NCI-H2171 treated with DMSO at 0.1 percent for 48 hours (cell line): ENCODE results near the gene SHC4.
"Not testable (repeated sequence)": the region's sequence is repeated elsewhere in the genome, so short reads cannot be mapped to it uniquely, and the experiment has no call there.

Experiments used
- DNase-seq: peaks from one replicate; lab custom pipeline; 2025; lab: John Stamatoyannopoulos, UW

The SHC4 gene

DNA sequence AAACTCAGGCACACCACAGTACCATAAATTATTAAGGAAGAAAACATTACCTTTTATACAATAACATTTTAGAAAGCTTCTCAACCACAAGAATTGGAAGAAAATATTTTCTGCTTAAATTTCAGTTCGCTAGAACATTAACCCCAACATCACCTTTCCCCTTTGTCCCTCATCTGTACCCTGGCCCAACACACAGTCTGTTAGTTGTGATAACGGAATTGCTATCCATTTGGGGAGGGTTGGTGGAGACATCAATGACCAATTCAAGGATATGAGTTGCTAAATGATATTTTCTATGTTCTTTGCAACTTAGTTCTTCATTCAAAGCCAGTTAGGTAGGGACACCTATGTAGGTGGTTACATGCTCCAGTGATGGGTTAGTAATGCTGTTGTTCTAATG is 80.0 kb downstream of the SHC4 start:
- no peak for DNase-seq

- no peak for DNase-seq
These were observed 83.6 kb downstream of the SHC4 start for GRCh38 chr15:48880070-48880634.

DNA sequence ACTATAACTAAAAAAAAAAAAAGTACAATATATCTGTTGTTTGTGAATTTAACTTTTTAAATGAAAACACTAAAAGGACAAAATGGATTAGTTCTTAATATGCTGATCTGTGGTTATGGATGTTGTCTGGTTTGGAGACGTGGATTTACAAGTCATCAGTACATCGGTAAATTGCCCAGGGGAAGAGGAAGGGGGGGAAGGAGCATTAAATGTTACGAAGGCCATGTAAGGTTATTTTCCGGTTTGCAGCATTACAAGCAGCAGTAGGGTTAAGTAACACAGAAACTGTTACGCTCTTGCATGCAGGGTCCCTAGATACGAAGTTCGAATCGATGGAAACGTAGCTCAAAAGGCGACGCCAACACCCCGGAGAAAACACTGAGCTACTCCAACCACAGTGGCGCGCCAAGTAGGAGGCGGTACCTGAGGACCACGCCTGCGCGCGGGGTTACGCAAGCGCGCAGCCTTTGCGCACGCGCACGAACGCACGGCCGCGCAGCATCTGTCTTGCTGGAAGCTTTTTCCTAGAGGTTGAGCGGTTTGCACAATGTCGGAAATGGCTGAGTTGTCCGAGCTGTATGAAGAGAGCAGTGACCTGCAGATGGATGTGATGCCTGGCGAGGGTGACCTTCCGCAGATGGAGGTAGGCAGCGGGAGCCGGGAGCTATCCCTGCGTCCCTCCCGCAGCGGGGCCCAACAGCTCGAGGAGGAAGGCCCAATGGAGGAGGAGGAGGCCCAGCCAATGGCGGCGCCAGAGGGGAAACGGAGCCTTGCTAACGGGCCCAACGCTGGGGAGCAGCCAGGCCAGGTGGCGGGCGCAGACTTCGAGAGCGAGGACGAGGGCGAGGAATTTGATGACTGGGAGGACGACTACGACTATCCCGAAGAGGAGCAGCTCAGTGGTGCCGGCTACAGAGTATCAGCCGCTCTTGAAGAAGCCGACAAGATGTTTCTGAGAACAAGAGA is 85.8 kb downstream of the SHC4 start, which contains the start of gene EID1:
Gene EID1 (plus strand): TSS at position 505 of the 966 bp plus-strand sequence. CDS start 43 bp downstream, at position 548.
- peak; percentile 96 for DNase-seq

DNA sequence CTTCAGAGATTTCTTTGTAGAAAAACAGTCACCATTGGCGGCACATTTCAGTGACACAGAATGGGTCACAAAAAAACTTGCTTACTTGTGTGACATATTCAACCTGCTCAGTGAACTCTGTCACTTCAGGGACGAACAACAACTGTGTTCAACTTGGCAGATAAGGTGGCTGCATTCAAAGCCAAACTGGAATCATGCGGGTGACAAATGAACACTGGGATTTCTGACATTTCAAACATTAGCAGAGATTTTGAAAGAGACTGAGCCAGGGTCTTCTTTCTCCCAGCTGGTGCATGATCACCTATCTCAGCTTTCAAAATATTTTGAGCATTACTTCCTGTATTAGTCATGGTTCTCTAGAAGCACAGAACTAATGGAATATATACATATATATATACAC is 87.7 kb downstream of the SHC4 start:
- no peak for DNase-seq

DNA sequence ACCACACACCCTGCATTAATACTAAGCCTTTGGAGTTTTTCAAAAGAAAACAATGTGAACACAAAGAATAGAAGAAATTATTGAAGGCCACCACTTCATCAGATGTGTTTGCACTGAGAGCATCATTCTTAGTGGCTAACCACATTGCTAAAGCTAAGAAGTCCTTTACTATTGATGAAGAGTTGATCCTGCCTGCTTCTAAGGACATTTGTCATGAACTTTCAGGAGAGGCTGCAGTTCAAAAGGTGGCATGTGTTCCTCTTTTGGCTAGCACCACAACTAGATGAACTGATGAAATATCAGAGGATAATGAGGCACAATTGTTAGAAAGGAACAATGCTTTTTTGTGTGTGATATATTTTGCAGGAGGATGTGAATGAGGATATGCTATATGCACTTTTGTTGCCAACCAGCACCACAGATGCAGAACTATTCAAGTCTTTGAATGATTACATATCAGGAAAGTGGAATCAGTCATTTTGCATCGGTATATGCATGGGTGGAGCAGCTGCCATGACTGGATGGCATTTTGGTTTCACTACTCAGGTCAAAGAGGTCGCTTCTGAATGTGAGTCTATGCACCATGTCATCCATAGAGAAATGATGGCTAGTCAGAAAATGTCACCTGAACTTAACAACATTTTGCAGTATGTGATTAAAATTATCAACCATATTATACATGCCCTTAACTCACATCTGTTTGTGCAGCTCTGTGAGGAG is 88.3 kb downstream of the SHC4 start:
- DNase-seq: no peak

- DNase-seq: no peak
These were observed 91.1 kb downstream of the SHC4 start for GRCh38 chr15:48872632-48873031.

- no peak for DNase-seq
These were observed 92.2 kb downstream of the SHC4 start for GRCh38 chr15:48871542-48871941.

DNA sequence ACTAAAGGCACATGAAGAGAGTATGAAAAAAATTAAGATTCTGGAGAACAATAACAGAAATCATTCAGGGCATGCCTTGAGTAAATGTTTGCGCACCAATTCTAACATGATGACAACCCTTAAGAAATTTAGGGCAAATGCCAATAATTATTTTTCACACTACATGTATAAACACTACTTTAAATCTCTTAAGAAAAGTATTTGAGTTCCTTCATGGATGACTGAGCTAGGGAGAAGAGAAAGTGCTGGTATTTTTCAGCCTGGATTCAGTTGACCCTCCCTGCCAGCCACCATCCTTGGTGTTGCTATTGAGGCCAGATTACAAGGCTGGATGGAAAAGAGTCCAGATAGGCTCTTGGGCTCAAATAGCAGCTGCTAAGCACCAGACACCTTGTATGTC is 93.8 kb downstream of the SHC4 start:
- DNase-seq: no peak

DNA sequence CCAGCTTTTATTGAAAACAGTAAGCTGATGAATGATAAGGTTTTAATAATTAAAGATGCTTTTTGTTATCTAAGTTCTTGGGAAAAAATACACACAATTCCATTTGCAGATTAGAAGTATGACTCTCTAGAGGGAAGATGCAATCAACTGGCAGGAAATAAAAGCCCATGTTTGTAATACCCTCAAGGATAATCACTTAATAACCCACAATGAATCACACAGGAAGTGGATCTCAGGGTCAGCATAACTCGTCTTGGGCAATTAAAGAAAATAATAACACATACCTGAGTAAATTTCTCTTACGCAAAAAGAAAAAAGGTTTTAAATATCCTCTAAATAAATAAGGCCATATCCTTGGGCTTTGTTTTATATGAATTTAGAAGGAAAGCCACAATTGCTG is 95.2 kb downstream of the SHC4 start:
- no peak for DNase-seq

- no peak for DNase-seq
These were observed 95.7 kb downstream of the SHC4 start for GRCh38 chr15:48868023-48868422.

GRCh38 chr15:48866141-48866563 is 97.6 kb downstream of the SHC4 start:
- peak; percentile 87 for DNase-seq

DNA sequence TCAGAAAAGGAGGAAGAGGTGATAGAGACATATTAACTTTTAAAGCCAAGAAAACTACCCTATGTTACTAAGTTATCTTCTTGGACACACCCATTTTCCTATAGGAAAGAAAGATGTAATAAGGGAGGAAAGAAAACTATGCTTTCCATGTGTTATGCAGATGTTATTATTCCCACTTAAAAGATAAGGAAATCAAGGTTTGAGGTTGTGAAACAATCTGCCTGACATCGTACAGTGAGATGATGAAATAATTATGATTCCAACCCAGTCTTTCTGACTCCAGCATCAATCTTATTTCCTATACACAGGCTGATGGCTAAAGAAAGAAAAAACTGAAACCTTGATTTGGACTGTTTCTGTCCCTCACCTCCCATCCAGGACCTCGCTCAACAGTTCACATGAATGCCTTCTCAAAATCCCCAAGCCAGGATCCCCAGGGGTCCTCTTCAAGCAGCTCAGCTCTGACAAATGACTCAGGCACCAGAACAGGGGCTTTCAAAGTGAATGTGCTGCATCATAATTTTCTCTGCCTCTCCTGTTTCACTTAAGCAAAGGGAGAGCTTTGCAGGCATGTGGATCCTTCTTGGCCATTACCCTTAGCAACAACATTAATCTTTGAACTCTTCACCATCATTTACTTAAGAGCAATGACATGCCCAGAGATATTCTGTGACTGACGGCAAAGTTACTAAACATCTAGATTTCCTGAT is 98.2 kb downstream of the SHC4 start:
- DNase-seq: peak; percentile 38

GRCh38 chr15:48862705-48863104 is 101.0 kb downstream of the SHC4 start:
- no peak for DNase-seq

GRCh38 chr15:48861813-48862431 is 101.8 kb downstream of the SHC4 start:
- DNase-seq: peak; percentile 85

DNA sequence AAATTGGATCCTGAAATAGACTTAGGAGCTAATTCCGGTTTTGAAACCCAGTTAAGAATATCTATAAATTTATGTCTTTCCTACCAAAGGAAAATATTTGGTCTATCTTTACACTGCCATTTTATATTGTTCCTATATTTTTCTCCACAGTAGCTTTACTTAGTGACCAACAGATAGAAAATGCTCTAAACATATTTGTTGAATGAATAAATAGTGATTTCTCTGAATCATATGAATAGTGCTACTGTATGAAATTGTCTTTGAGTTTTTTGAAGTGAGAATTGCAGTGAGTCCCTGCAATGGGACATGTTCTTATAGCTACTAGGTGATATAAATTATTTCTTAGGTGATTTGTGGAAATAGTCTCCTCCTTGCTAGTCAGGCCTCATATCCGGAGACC is 104.3 kb downstream of the SHC4 start:
- no peak for DNase-seq

GRCh38 chr15:48858401-48858800 is 105.3 kb downstream of the SHC4 start:
- DNase-seq: peak; percentile 94

- peak; percentile 45 for DNase-seq
These were observed 106.8 kb downstream of the SHC4 start for GRCh38 chr15:48856942-48857341.

- peak; percentile 39 for DNase-seq
These were observed 107.9 kb downstream of the SHC4 start for GRCh38 chr15:48855501-48856440.

- DNase-seq: not testable (repeated sequence)
These were observed 109.3 kb downstream of the SHC4 start for GRCh38 chr15:48854434-48854833.

- no peak for DNase-seq
These were observed 111.8 kb downstream of the SHC4 start for GRCh38 chr15:48851956-48852355.
